HepG2 (cell line): Measurements from ENCODE around the gene ARPC1A. TPM values are rescaled to one million over a fixed set of nuclear protein-coding genes. Genes with fewer than 3 reads are reported as not detected.
A peak's percentile ranks its signal among the peaks of the same experiment; 100 is the strongest.

Source experiments
- FOXA3 ChIP-seq: IDR thresholded peaks from 2 replicates; pipeline ENCODE4 v1.6.1; 2016; ENCODE audit warnings: missing genetic modification reagents, missing compliant biosample characterization
- GABPA ChIP-seq, 2 experiments: IDR thresholded peaks; 2 replicates each; pipeline ENCODE4 v1.6.1; 2011 to 2016; ENCODE audit warnings: low read depth in 2 of 2, low read length in 1 of 2, missing biosample characterization in 1 of 2, missing genetic modification characterization in 1 of 2
- GZF1 ChIP-seq: sonication (generic); formaldehyde crosslinking; IDR thresholded peaks from 2 replicates; pipeline ENCODE4 v1.5.1; 2020; ENCODE audit warnings: mild to moderate bottlenecking, missing genetic modification reagents
- KLF12 ChIP-seq: sonication (generic); formaldehyde crosslinking; IDR thresholded peaks from 2 replicates; pipeline ENCODE4 v1.4.0; 2020; ENCODE audit warnings: missing genetic modification reagents, borderline replicate concordance
- LCORL ChIP-seq, 2 experiments: fragments of 450-650 bp in 1 of 2; sonication (generic) in 1 of 2; formaldehyde crosslinking in 1 of 2; IDR thresholded peaks; 2 replicates each; pipeline versions ENCODE4 v1.5.0 to v1.6.1; 2017 to 2020; ENCODE audit warnings: antibody characterized with exemption in 1 of 2, missing genetic modification reagents in 1 of 2
- PAWR ChIP-seq: sonication (generic); formaldehyde crosslinking; IDR thresholded peaks from 2 replicates; pipeline ENCODE4 v1.4.0; 2020; ENCODE audit warnings: missing genetic modification reagents, mild to moderate bottlenecking, borderline replicate concordance
- SAP130 ChIP-seq: IDR thresholded peaks from 2 replicates; pipeline ENCODE4 v1.6.1; 2016; ENCODE audit warnings: low read depth
- SMAD1 ChIP-seq: sonication (generic); formaldehyde crosslinking; IDR thresholded peaks from 2 replicates; pipeline ENCODE4 v1.4.0; 2020; ENCODE audit warnings: missing genetic modification reagents, low read depth, mild to moderate bottlenecking, borderline replicate concordance
- ZBTB3 ChIP-seq: sonication (generic); formaldehyde crosslinking; IDR thresholded peaks from 2 replicates; pipeline ENCODE4 v1.4.0; 2020; ENCODE audit warnings: low read depth, mild to moderate bottlenecking, moderate library complexity, missing genetic modification reagents, borderline replicate concordance
- ZNF296 ChIP-seq: sonication (generic); formaldehyde crosslinking; conservative IDR thresholded peaks from 2 replicates; pipeline ENCODE4 v1.5.0; 2020; ENCODE audit warnings: mild to moderate bottlenecking, missing genetic modification reagents
- ZNF562 ChIP-seq: sonication (generic); formaldehyde crosslinking; IDR thresholded peaks from 2 replicates; pipeline ENCODE4 v1.8.0; 2022; ENCODE audit warnings: missing genetic modification reagents, borderline replicate concordance
- polyA plus RNA-seq, 8 experiments: library from polyadenylated mRNA; depleted of rRNA in 3 of 8; stranded (reverse) in 7 of 8; unstranded in 1 of 8; fragments of >200 nt; fragmentation: Illumina TruSeq in 4 of 8; extraction: Trizol in 4 of 8; gene quantifications; 2 replicates each; pipeline versions ENCODE4 v1.2.1 to v1.2.3, GENCODE V29; 2011 to 2016; ENCODE audit warnings: low read depth in 4 of 8, missing spikeins in 1 of 8, mixed read lengths in 1 of 8; ENCODE audit not compliant: insufficient read depth in 1 of 8
- total RNA-seq, 5 experiments: library from RNA; depleted of rRNA; stranded (reverse); fragments of >200 nt; fragmentation: Illumina TruSeq; extraction: Trizol; gene quantifications; 2 replicates each; pipeline ENCODE4 v1.2.3, GENCODE V29; 2016; ENCODE audit warnings: low read depth in 1 of 5
- TF ChIP-seq, protein P1 (sequence below): sonication (generic); formaldehyde crosslinking; IDR thresholded peaks from 2 replicates; pipeline ENCODE4 v1.8.0; 2022; ENCODE audit warnings: mild to moderate bottlenecking, missing genetic modification reagents, moderate library complexity
- TF ChIP-seq, protein P2 (sequence below): sonication (generic); formaldehyde crosslinking; IDR thresholded peaks from 2 replicates; pipeline ENCODE4 v1.5.0; 2020; ENCODE audit warnings: missing genetic modification reagents
- TF ChIP-seq, protein P3 (sequence below): IDR thresholded peaks from 2 replicates; pipeline ENCODE4 v1.6.1; 2016
- TF ChIP-seq, protein P4 (sequence below): sonication (generic); formaldehyde crosslinking; IDR thresholded peaks from 2 replicates; pipeline ENCODE4 v1.4.0; 2020; ENCODE audit warnings: missing genetic modification reagents, borderline replicate concordance
- TF ChIP-seq, protein P5 (sequence below): sonication (generic); formaldehyde crosslinking; conservative IDR thresholded peaks from 2 replicates; pipeline ENCODE4 v1.8.0; 2022; ENCODE audit warnings: mild to moderate bottlenecking, moderate library complexity, missing genetic modification reagents
- TF ChIP-seq, protein P6 (sequence below): IDR thresholded peaks from 2 replicates; pipeline ENCODE4 v1.6.1; 2016; ENCODE audit warnings: control low read depth
- TF ChIP-seq, protein P7 (sequence below): sonication (generic); formaldehyde crosslinking; IDR thresholded peaks from 2 replicates; pipeline ENCODE4 v1.5.0; 2020; ENCODE audit warnings: missing genetic modification reagents, mild to moderate bottlenecking, borderline replicate concordance
- TF ChIP-seq, protein P8 (sequence below), 2 experiments: fragments of 450-650 bp in 1 of 2; sonication (generic) in 1 of 2; formaldehyde crosslinking; IDR thresholded peaks; 2 replicates each; pipeline versions ENCODE4 v1.5.0 to v1.8.0; 2020 to 2022; ENCODE audit warnings: mild to moderate bottlenecking in 1 of 2, missing genetic modification reagents in 1 of 2

The ARPC1A gene
- total and polyA plus RNA-seq, 2 of the 13 experiments (the other 11 are each of a cell fraction or from before 2014, with no cell fraction given): 44.3 to 88.5 TPM

DNA sequence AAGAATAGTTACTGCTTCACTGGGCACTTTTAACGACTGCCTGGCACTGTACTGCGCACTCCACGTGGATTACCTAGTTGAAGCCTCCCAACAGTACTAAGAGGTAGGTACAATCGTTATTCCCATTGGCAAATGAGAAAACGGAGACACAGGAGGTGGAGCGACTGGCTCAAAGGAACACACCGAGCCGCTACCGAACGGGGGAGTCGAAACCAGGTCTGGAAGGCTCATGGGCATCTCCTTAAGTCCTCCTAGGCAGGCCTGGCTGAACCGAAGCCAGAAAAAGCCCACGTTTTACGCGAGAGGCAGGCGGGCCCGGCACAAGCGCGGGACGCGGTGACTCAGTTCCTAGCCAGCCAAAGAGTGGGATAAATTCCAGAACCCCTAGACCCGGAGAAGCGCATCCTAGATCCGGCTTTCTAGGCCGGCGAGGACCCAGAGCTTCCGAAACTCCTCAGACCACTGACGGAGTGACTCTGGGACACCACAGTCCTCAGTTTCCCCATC is 82.2 kb downstream of the ARPC1A start (continued):
- TF ChIP-seq, protein P1, sequence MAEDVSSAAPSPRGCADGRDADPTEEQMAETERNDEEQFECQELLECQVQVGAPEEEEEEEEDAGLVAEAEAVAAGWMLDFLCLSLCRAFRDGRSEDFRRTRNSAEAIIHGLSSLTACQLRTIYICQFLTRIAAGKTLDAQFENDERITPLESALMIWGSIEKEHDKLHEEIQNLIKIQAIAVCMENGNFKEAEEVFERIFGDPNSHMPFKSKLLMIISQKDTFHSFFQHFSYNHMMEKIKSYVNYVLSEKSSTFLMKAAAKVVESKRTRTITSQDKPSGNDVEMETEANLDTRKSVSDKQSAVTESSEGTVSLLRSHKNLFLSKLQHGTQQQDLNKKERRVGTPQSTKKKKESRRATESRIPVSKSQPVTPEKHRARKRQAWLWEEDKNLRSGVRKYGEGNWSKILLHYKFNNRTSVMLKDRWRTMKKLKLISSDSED (CRISPR knock-in tag): no peak
- TF ChIP-seq KLF12 (no peak), SMAD1 (no peak), FOXA3 (CRISPR knock-in tag) (no peak), GABPA (IDR thresholded peaks at IDR 0.05; ENCODE audit: low read depth, low read length) (no peak), GABPA (CRISPR knock-in tag; IDR thresholded peaks at IDR 0.05; ENCODE audit: low read depth) (peak; percentile 44; the same call in 1 of the 2 replicates), ZBTB3 (no peak), ZNF562 (CRISPR knock-in tag) (no peak), ZNF296 (CRISPR knock-in tag) (no peak), PAWR (CRISPR knock-in tag) (no peak), GZF1 (0 out of 2 replicates have a peak, but pooled peaks have one; percentile 18), SAP130 (CRISPR knock-in tag) (peak; percentile 53), LCORL (IDR thresholded peaks at IDR 0.05) (no peak), LCORL (CRISPR knock-in tag; IDR thresholded peaks at IDR 0.05) (no peak; the same call in 1 of the 2 replicates)
- TF ChIP-seq, protein P2, sequence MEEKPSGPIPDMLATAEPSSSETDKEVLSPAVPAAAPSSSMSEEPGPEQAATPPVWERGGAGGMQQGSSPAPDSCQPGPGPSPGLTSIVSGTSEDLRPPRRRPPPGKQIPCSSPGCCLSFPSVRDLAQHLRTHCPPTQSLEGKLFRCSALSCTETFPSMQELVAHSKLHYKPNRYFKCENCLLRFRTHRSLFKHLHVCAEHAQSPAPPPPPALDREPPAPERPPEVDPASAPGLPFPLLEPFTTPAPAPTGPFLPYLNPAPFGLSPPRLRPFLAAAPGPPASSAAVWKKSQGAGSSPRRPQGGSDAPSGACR (CRISPR knock-in tag): no peak
- TF ChIP-seq, protein P3, sequence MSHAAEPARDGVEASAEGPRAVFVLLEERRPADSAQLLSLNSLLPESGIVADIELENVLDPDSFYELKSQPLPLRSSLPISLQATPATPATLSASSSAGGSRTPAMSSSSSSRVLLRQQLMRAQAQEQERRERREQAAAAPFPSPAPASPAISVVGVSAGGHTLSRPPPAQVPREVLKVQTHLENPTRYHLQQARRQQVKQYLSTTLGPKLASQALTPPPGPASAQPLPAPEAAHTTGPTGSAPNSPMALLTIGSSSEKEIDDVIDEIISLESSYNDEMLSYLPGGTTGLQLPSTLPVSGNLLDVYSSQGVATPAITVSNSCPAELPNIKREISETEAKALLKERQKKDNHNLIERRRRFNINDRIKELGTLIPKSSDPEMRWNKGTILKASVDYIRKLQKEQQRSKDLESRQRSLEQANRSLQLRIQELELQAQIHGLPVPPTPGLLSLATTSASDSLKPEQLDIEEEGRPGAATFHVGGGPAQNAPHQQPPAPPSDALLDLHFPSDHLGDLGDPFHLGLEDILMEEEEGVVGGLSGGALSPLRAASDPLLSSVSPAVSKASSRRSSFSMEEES (CRISPR knock-in tag): no peak
- TF ChIP-seq, protein P4, sequence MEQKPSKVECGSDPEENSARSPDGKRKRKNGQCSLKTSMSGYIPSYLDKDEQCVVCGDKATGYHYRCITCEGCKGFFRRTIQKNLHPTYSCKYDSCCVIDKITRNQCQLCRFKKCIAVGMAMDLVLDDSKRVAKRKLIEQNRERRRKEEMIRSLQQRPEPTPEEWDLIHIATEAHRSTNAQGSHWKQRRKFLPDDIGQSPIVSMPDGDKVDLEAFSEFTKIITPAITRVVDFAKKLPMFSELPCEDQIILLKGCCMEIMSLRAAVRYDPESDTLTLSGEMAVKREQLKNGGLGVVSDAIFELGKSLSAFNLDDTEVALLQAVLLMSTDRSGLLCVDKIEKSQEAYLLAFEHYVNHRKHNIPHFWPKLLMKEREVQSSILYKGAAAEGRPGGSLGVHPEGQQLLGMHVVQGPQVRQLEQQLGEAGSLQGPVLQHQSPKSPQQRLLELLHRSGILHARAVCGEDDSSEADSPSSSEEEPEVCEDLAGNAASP (CRISPR knock-in tag): no peak
- TF ChIP-seq, protein P5, sequence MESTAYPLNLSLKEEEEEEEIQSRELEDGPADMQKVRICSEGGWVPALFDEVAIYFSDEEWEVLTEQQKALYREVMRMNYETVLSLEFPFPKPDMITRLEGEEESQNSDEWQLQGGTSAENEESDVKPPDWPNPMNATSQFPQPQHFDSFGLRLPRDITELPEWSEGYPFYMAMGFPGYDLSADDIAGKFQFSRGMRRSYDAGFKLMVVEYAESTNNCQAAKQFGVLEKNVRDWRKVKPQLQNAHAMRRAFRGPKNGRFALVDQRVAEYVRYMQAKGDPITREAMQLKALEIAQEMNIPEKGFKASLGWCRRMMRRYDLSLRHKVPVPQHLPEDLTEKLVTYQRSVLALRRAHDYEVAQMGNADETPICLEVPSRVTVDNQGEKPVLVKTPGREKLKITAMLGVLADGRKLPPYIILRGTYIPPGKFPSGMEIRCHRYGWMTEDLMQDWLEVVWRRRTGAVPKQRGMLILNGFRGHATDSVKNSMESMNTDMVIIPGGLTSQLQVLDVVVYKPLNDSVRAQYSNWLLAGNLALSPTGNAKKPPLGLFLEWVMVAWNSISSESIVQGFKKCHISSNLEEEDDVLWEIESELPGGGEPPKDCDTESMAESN (CRISPR knock-in tag): no peak
- TF ChIP-seq, protein P6, sequence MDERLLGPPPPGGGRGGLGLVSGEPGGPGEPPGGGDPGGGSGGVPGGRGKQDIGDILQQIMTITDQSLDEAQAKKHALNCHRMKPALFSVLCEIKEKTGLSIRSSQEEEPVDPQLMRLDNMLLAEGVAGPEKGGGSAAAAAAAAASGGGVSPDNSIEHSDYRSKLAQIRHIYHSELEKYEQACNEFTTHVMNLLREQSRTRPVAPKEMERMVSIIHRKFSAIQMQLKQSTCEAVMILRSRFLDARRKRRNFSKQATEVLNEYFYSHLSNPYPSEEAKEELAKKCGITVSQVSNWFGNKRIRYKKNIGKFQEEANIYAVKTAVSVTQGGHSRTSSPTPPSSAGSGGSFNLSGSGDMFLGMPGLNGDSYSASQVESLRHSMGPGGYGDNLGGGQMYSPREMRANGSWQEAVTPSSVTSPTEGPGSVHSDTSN (CRISPR knock-in tag): no peak
- TF ChIP-seq, protein P7, sequence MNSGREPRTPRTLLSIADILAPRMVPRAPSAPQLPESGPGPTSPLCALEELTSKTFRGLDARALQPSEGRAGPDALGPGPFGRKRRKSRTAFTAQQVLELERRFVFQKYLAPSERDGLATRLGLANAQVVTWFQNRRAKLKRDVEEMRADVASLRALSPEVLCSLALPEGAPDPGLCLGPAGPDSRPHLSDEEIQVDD: no peak
- TF ChIP-seq, protein P8, sequence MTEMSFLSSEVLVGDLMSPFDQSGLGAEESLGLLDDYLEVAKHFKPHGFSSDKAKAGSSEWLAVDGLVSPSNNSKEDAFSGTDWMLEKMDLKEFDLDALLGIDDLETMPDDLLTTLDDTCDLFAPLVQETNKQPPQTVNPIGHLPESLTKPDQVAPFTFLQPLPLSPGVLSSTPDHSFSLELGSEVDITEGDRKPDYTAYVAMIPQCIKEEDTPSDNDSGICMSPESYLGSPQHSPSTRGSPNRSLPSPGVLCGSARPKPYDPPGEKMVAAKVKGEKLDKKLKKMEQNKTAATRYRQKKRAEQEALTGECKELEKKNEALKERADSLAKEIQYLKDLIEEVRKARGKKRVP (CRISPR knock-in tag; IDR thresholded peaks at IDR 0.05): no peak
